Activated naive CD8-positive, alpha-beta T cell treated with anti-CD3 and anti-CD28 coated beads, Interleukin-2, amount 50 U/mL, for 24 hours (primary cell): Measurements from ENCODE around the gene RTN4.

Source experiments
- ATAC-seq: fragments of 150-1000 bp; cut with Tn5 transposase; one replicate; pipeline ENCODE4 v1.10.0; 2021
- DNase-seq: peaks from one replicate; pipeline ENCODE4 v3.0.0; 2021
- H3K27ac Mint-ChIP-seq: one replicate; pipeline ENCODE4 v1.8.0; 2021; ENCODE audit warnings: mild to moderate bottlenecking, mixed read lengths
- H3K27me3 Mint-ChIP-seq: one replicate; pipeline ENCODE4 v1.8.0; 2021; ENCODE audit warnings: mixed read lengths
- H3K36me3 Mint-ChIP-seq: one replicate; pipeline ENCODE4 v1.8.0; 2021; ENCODE audit warnings: low read depth, mixed read lengths
- H3K4me1 Mint-ChIP-seq: one replicate; pipeline ENCODE4 v1.8.0; 2021; ENCODE audit warnings: mixed read lengths
- H3K4me3 Mint-ChIP-seq: one replicate; pipeline ENCODE4 v1.8.0; 2021; ENCODE audit warnings: mild to moderate bottlenecking, moderate library complexity, mixed read lengths
- H3K9me3 Mint-ChIP-seq: one replicate; pipeline ENCODE4 v1.8.0; 2021; ENCODE audit warnings: mixed read lengths

RTN4 gene

GRCh38 chr2:54966837-54967236, 83.4 kb downstream of the RTN4 start:
- DNase-seq (no peak), ATAC-seq (no peak)
- Mint-ChIP-seq H3K27me3 (no peaks in the 10 kb centered on the region), H3K9me3 (no peaks in the 10 kb centered on the region), H3K4me1 (peaks cover 21% of the 10 kb centered on the region), H3K27ac (no peak overlapping the region), H3K4me3 (no peak overlapping the region), H3K36me3 (peaks cover 16% of the 10 kb centered on the region)

- Mint-ChIP-seq H3K27me3 (no peaks in the 10 kb centered on the region), H3K27ac (no peak overlapping the region), H3K36me3 (peaks cover 11% of the 10 kb centered on the region), H3K9me3 (no peaks in the 10 kb centered on the region), H3K4me1 (peaks cover 21% of the 10 kb centered on the region), H3K4me3 (no peak overlapping the region)
- ATAC-seq (no peak), DNase-seq (no peak)
Observed at GRCh38 chr2:54966165-54966832, 84.0 kb downstream of the RTN4 start.

- no peak overlapping the region for H3K4me3 Mint-ChIP-seq
- ATAC-seq (no peak), DNase-seq (no peak)
- no peaks in the 10 kb centered on the region for H3K9me3 Mint-ChIP-seq
- H3K27me3 Mint-ChIP-seq: no peaks in the 10 kb centered on the region
- H3K4me1 Mint-ChIP-seq: peaks cover 16% of the 10 kb centered on the region
- H3K36me3 Mint-ChIP-seq: peaks cover 9% of the 10 kb centered on the region
- H3K27ac Mint-ChIP-seq: no peak overlapping the region
Observed at GRCh38 chr2:54965425-54965824, 84.8 kb downstream of the RTN4 start.

- Mint-ChIP-seq H3K4me3 (no peak overlapping the region), H3K27me3 (no peaks in the 10 kb centered on the region), H3K9me3 (no peaks in the 10 kb centered on the region), H3K4me1 (peaks cover 16% of the 10 kb centered on the region), H3K27ac (no peak overlapping the region), H3K36me3 (peaks cover 9% of the 10 kb centered on the region)
- no peak for DNase-seq
- ATAC-seq: no peak
Observed at GRCh38 chr2:54964816-54965215, 85.4 kb downstream of the RTN4 start.

- peaks cover 16% of the 10 kb centered on the region for H3K4me1 Mint-ChIP-seq
- no peak for ATAC-seq
- DNase-seq: no peak
- H3K27me3 Mint-ChIP-seq: no peaks in the 10 kb centered on the region
- H3K36me3 Mint-ChIP-seq: peaks cover 7% of the 10 kb centered on the region
- H3K9me3 Mint-ChIP-seq: no peaks in the 10 kb centered on the region
- no peak overlapping the region for H3K27ac Mint-ChIP-seq
- H3K4me3 Mint-ChIP-seq: no peak overlapping the region
Observed at GRCh38 chr2:54964271-54964670, 86.0 kb downstream of the RTN4 start.

- H3K27ac Mint-ChIP-seq: no peak overlapping the region
- DNase-seq (no peak), ATAC-seq (no peak)
- no peaks in the 10 kb centered on the region for H3K9me3 Mint-ChIP-seq
- H3K4me1 Mint-ChIP-seq: peaks cover 16% of the 10 kb centered on the region
- no peak overlapping the region for H3K4me3 Mint-ChIP-seq
- H3K36me3 Mint-ChIP-seq: peaks cover 7% of the 10 kb centered on the region
- H3K27me3 Mint-ChIP-seq: no peaks in the 10 kb centered on the region
Observed at GRCh38 chr2:54963476-54963875, 86.8 kb downstream of the RTN4 start.

GRCh38 chr2:54962935-54963440, 87.3 kb downstream of the RTN4 start:
- no peaks in the 10 kb centered on the region for H3K9me3 Mint-ChIP-seq
- ATAC-seq (no peak), DNase-seq (no peak)
- H3K4me3 Mint-ChIP-seq: no peak overlapping the region
- H3K27ac Mint-ChIP-seq: no peak overlapping the region
- peaks cover 4% of the 10 kb centered on the region for H3K36me3 Mint-ChIP-seq
- H3K27me3 Mint-ChIP-seq: no peaks in the 10 kb centered on the region
- peaks cover 16% of the 10 kb centered on the region for H3K4me1 Mint-ChIP-seq

- Mint-ChIP-seq H3K27me3 (no peaks in the 10 kb centered on the region), H3K4me3 (no peak overlapping the region), H3K4me1 (peaks cover 16% of the 10 kb centered on the region), H3K27ac (no peak overlapping the region), H3K9me3 (no peaks in the 10 kb centered on the region), H3K36me3 (peaks cover 2% of the 10 kb centered on the region)
- no peak for ATAC-seq
- DNase-seq: no peak
Observed at GRCh38 chr2:54962511-54962910, 87.7 kb downstream of the RTN4 start.

GRCh38 chr2:54960164-54960563, 90.1 kb downstream of the RTN4 start:
- no peak for ATAC-seq
- peaks cover 3% of the 10 kb centered on the region for H3K4me1 Mint-ChIP-seq
- no peaks in the 10 kb centered on the region for H3K27me3 Mint-ChIP-seq
- no peaks in the 10 kb centered on the region for H3K36me3 Mint-ChIP-seq
- no peak for DNase-seq
- no peaks in the 10 kb centered on the region for H3K9me3 Mint-ChIP-seq
- H3K27ac Mint-ChIP-seq: no peak overlapping the region
- no peak overlapping the region for H3K4me3 Mint-ChIP-seq

- Mint-ChIP-seq H3K9me3 (no peaks in the 10 kb centered on the region), H3K27ac (no peak overlapping the region), H3K36me3 (no peaks in the 10 kb centered on the region), H3K27me3 (no peaks in the 10 kb centered on the region), H3K4me1 (no peaks in the 10 kb centered on the region), H3K4me3 (no peak overlapping the region)
- no peak for DNase-seq
- ATAC-seq: no peak
Observed at GRCh38 chr2:54958717-54959371, 91.4 kb downstream of the RTN4 start.

- Mint-ChIP-seq H3K9me3 (no peaks in the 10 kb centered on the region), H3K27me3 (no peaks in the 10 kb centered on the region), H3K36me3 (no peaks in the 10 kb centered on the region), H3K27ac (no peak overlapping the region), H3K4me3 (no peak overlapping the region), H3K4me1 (peaks cover 2% of the 10 kb centered on the region)
- ATAC-seq (no peak), DNase-seq (no peak)
Observed at GRCh38 chr2:54957321-54957999, 92.8 kb downstream of the RTN4 start.

GRCh38 chr2:54956111-54956627, 94.1 kb downstream of the RTN4 start:
- no peaks in the 10 kb centered on the region for H3K36me3 Mint-ChIP-seq
- H3K9me3 Mint-ChIP-seq: no peaks in the 10 kb centered on the region
- peak overlapping the region; percentile 21 for H3K27ac Mint-ChIP-seq
- H3K27me3 Mint-ChIP-seq: no peaks in the 10 kb centered on the region
- H3K4me3 Mint-ChIP-seq: no peak overlapping the region
- peaks cover 2% of the 10 kb centered on the region for H3K4me1 Mint-ChIP-seq
- no peak for ATAC-seq
- DNase-seq: no peak

- H3K9me3 Mint-ChIP-seq: no peaks in the 10 kb centered on the region
- ATAC-seq (no peak), DNase-seq (no peak)
- no peak overlapping the region for H3K27ac Mint-ChIP-seq
- no peak overlapping the region for H3K4me3 Mint-ChIP-seq
- H3K27me3 Mint-ChIP-seq: no peaks in the 10 kb centered on the region
- H3K4me1 Mint-ChIP-seq: peaks cover 2% of the 10 kb centered on the region
- H3K36me3 Mint-ChIP-seq: no peaks in the 10 kb centered on the region
Observed at GRCh38 chr2:54955358-54956110, 94.7 kb downstream of the RTN4 start.

- H3K36me3 Mint-ChIP-seq: no peaks in the 10 kb centered on the region
- ATAC-seq (no peak), DNase-seq (no peak)
- H3K27me3 Mint-ChIP-seq: no peaks in the 10 kb centered on the region
- peaks cover 2% of the 10 kb centered on the region for H3K4me1 Mint-ChIP-seq
- no peak overlapping the region for H3K27ac Mint-ChIP-seq
- no peak overlapping the region for H3K4me3 Mint-ChIP-seq
- H3K9me3 Mint-ChIP-seq: no peaks in the 10 kb centered on the region
Observed at GRCh38 chr2:54954705-54955357, 95.4 kb downstream of the RTN4 start.
